KOPT-K1 (cell line): ENCODE results near the gene SYNJ1.

ENCODE experiments used
- H3K27ac ChIP-seq: fragments of 200-600 bp; sonication (generic); 2 replicates; pipeline ENCODE4 v1.5.1; 2016; ENCODE audit warnings: antibody characterized with exemption, mild to moderate bottlenecking, low read depth, low read length; ENCODE audit not compliant: poor library complexity, severe bottlenecking
- H3K36me3 ChIP-seq: fragments of 200-600 bp; sonication (generic); 2 replicates; pipeline ENCODE4 v1.5.1; 2017; ENCODE audit warnings: antibody characterized with exemption, mild to moderate bottlenecking, low read length, moderate library complexity; ENCODE audit not compliant: insufficient read depth
- H3K9me3 ChIP-seq: fragments of 200-600 bp; sonication (generic); 2 replicates; pipeline ENCODE4 v1.5.1; 2017; ENCODE audit warnings: antibody characterized with exemption, low read length, mild to moderate bottlenecking; ENCODE audit not compliant: insufficient read depth, poor library complexity, severe bottlenecking

SYNJ1 gene

DNA sequence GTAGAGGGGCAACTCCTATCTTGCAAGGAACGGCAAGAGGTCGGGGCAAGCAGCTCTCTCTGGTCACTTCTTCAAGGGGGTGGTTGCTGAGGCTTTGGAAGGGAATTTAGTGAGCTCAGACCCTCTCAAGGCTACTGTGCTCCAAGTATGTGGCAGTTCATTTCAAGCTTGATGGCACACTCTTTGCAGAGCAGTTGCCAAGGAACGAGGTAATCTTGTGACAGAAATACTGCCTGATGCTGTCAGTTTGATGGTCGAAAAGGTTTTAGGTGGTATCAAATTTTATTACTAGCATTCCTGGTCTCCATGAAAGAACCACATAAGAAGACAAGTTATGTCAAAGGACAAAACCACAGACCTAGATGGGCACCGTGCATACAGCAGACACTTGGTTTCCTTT is 128.7 kb downstream of the SYNJ1 start:
- Histone ChIP-seq H3K36me3 (peaks cover 74% of the 10 kb centered on the region), H3K9me3 (no peaks in the 10 kb centered on the region), H3K27ac (no peak overlapping the region)

DNA sequence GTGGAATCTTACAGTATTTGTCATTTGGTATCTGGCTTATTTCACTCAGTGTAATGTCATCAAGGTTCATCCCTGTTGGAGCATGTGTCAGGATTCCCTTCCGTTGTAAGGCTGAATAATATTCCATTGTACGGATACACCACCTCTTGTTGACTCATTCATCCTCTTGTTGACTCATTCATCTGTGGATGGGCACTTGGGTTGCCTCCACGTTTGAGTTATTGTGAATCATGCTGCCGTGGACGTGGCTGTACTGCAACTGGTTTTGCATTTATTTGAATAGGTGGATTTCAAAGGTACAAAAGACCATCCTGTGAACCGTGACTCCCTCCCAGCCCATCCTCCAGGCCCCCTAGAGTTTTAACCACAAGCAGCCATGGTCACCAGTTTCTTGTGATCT is 130.6 kb downstream of the SYNJ1 start:
- H3K9me3 ChIP-seq: no peaks in the 10 kb centered on the region

DNA sequence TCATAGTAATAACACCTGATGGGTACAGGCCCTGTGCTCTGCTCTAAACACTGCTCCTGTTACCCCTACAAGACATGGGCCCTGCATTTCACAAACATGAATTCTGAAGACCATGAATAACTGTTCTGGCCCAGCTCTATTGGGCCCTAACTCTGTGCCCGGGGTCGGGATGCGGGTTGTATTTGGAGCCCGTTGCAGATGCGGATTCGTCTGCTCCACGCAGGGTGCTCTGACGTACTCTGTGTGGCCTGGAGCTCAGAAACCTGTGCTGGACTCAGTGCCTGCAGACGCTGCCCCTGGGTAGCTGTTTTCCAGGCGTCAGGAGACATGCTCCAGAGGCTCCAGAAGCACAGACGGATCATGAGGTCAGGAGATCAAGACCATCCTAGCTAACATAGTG is 132.4 kb downstream of the SYNJ1 start:
- peaks cover 37% of the 10 kb centered on the region for H3K36me3 ChIP-seq
- no peaks in the 10 kb centered on the region for H3K9me3 ChIP-seq
- no peak overlapping the region for H3K27ac ChIP-seq

More for the DNA sequence above, 130.6 kb downstream of the SYNJ1 start:
- Histone ChIP-seq H3K36me3 (peaks cover 55% of the 10 kb centered on the region), H3K27ac (no peak overlapping the region)

DNA sequence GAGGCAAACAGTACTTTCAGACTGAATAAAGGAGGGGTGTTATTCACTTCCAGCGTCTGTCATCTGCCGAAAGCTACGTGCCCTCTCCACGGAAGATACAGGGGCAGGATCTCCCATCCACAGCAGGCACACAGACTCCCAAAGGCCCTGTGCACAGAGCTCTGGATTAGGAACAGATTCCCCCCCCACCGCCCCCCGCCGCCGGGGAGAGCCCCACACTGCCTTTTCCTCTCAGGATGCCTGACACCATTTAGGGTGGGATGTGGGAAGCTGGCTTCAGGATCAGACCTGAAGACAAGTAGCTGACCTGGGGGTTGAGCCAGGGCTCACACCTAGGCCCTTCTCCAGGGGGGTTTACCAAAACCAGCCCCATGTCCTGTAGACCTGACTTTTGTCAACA is 134.1 kb downstream of the SYNJ1 start:
- no peak overlapping the region for H3K27ac ChIP-seq
- H3K9me3 ChIP-seq: no peaks in the 10 kb centered on the region
- peaks cover 20% of the 10 kb centered on the region; the same call in 1 of the 2 replicates for H3K36me3 ChIP-seq

DNA sequence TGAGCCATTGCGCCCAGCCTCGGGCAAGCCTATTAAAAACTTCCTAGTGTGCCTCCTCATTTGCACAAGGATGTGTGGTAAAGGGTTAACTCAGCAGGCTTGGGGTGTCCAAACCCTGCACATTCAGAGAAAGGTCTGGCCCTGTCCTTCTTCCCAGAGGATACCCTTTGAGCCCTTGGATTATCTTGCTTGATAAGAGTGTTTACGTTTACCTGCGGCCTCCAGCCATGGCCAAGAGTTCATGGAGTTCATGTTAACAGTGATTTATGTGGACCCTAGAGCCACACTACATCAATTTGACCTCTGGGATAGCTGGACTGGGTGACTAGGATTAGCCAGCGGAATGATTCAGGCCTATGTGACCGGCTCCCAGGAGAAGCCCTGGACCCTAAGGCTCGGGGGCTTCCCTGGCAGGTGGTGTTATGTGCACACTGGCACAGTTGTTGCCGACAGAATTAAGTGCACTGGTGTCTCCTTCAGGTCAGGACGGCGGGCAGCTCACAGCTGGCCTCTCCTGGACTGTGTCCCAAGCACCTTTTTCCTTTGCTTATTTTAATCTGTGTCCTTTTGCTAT is 134.8 kb downstream of the SYNJ1 start:
- H3K36me3 ChIP-seq: peaks cover 14% of the 10 kb centered on the region; the same call in 1 of the 2 replicates
- no peak overlapping the region for H3K27ac ChIP-seq
- no peaks in the 10 kb centered on the region for H3K9me3 ChIP-seq

DNA sequence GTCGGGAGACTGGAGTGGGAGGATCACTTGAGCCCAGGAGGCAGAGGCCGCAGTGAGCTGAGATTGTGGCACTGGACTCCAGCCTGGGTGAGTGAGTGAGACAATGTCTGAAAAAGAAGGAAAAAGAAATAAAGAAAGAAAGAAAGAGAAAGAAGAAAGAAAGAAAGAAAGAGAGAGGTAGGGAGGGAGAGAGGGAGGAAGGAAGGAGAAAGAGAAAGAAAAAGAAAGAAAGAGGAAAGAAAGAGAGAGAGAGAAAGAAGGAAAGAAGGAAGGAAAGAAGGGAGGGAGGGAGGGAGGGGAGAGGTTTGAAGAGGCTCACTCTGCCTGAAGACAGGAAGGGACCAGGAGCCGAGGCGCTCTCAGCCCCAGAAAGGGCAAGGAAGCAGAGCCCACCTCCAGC is 137.7 kb downstream of the SYNJ1 start:
- no peaks in the 10 kb centered on the region for H3K9me3 ChIP-seq
- H3K27ac ChIP-seq: no peak overlapping the region
- no peaks in the 10 kb centered on the region; the same call in 1 of the 2 replicates for H3K36me3 ChIP-seq

DNA sequence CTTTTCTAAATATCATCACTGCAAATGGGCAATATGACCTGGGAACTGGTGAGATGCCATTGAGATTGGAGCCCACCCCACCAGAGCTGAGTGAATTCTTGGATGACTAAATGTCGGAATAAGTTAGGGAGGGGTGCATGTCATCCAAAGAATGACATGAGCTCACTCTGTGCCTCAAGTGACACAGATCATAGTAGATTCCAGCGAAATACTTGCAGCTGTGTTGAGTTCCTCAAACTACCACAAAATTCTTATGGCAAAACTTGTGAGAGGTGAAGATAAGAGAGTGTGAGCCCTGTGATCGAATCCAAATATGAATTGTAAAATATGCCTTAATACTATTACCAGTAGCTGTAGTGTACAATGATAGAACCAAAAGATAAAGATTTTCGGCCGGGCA is 140.2 kb downstream of the SYNJ1 start:
- Histone ChIP-seq H3K27ac (no peak overlapping the region), H3K36me3 (no peaks in the 10 kb centered on the region; the same call in 1 of the 2 replicates), H3K9me3 (no peaks in the 10 kb centered on the region)

DNA sequence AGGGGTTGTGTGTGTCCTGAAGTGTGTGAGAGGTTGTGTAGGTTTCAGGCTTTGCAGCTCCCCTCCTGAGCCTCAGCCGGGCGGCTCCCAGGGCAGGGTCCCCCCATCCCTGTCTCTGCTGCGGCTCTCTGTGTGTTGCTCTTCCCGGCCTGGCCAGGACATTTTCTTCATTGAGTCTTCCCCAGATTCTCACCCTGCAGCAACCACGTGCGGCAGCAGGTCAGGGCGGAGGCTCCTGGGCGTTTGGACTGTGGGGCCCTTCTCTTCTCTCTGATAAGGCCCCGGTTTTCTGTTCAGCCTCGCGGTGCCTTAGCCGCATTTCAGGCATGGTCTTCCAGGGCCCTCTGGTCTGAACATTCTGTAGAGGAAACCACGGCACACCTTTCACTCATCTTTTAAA is 140.7 kb downstream of the SYNJ1 start:
- H3K27ac ChIP-seq: no peak overlapping the region
- H3K9me3 ChIP-seq: no peaks in the 10 kb centered on the region
- H3K36me3 ChIP-seq: no peaks in the 10 kb centered on the region; the same call in 1 of the 2 replicates

DNA sequence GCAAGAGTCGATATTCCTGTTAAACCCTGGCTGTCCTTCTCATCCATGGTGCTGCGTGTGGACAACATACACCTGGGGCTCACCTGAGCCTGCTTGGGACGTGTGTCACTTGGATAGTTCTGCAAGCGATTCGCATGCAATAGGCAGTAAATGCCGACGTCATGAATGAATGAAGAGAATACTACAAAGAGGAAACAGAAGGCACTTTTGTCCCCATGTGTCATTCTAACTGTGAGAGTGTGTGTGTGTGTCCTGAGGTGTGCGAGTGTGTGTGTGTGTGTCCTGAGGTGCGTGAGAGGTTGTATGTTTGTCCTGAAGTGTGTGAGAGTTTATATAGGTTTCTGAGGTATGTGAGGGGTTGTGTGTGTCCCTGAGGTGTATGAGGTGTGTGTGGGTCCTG is 141.8 kb downstream of the SYNJ1 start:
- H3K36me3 ChIP-seq: no peaks in the 10 kb centered on the region; the same call in 1 of the 2 replicates
- H3K27ac ChIP-seq: no peak overlapping the region
- H3K9me3 ChIP-seq: no peaks in the 10 kb centered on the region

DNA sequence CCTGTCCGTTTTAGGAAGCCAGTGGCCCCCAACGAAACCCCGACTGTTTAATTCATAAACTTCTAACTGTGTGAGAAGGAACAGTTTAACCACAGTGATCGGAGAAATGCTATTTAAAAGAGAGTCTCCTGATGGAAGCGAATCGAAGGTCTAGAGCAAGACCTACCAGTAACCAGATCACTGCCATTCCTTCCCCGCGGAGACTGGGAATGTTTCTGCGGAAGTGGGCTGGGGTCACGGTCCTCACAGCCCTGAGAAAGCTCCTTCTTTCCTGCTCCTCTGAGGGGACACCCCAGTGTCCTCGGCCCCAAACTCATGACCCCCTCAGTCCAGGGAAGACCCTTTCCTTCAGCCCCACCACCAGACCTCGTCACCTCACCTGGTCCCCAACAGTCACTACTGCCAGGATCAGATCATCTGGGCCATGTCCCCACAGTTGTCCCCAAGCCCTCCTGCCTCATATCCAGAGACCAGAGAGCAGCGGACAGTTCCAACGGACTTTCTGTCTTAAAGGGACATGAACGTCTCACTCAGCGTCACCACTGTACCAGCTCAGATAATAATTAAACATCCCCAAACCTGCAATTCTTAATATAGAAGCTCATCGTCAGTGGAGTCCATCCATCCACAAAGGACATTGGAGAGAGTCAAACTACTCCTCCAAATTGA is 142.6 kb downstream of the SYNJ1 start, which contains the start of gene TCP10L:
TSS of gene TCP10L (minus strand) at position 482 of the 669 bp plus-strand sequence. CDS start 1,219 bp downstream, outside the sequence.
- H3K9me3 ChIP-seq: no peaks in the 10 kb centered on the region
- no peak within 1 kb of the TSS for H3K27ac ChIP-seq
- no peaks in the 10 kb centered on the region; the same call in 1 of the 2 replicates for H3K36me3 ChIP-seq

DNA sequence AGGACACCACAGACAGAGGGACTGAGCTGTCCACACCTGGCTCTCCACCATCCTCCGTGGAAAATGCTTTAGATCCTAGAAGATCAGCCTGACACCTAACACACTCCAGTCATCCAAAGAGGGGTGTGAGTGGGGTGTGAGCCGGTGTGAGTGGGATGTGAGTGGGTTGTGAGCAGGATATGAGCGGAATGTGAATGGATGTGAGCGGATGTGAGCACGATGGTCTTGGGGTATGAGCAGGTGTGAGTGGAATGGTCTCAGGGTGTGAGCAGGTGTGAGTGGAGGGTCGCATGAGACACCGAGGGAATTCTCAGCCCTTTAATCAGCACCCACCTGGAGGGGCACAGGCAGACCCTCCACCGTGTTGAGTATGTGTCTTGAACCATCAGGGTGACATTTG is 143.3 kb downstream of the SYNJ1 start:
- no peaks in the 10 kb centered on the region; the same call in 1 of the 2 replicates for H3K36me3 ChIP-seq
- H3K9me3 ChIP-seq: no peaks in the 10 kb centered on the region
- H3K27ac ChIP-seq: no peak overlapping the region

DNA sequence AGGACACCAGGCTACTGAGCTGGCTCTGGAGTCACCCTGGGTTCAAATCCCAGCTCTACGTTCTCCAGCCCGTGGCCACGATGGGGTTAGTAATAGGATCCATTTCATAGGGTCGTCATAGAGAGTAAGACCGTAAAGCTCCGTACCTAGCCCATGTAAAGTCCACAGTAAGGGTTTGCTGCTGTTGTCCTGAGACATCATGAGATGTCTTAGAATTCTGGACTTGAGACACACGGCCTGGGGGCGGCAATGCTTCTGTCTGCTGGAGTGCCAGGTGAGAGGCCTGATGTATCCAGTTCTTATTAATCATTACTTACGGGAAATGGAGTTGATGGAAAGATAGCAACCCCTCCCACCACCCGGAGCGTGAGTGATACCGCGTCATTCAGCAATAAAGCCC is 146.1 kb downstream of the SYNJ1 start:
- H3K9me3 ChIP-seq: no peaks in the 10 kb centered on the region
- no peak overlapping the region for H3K27ac ChIP-seq
- no peaks in the 10 kb centered on the region; the same call in 1 of the 2 replicates for H3K36me3 ChIP-seq

DNA sequence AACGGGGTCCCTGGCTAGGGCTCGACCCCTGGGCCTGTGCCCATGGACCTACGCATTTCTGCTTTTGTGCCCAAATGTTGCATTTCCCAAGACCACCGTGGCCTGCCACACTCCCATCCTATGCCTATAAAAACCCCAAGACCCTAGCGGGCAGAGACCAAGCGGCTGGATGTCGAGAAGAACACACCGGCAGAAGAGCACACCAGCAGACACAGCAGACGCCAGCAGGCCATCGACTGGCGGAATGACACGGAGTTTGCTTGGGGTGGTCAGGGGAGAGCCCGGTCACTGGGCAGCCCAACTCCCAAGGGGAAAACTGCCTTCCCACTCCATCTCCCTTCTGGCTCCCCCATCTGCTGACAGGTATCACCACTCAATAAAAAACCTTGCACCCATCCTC is 146.9 kb downstream of the SYNJ1 start:
- Histone ChIP-seq H3K9me3 (no peaks in the 10 kb centered on the region), H3K27ac (no peak overlapping the region), H3K36me3 (no peaks in the 10 kb centered on the region)
